DND-41 (cell line): ENCODE results near the gene LRRC70.

Experiments
- ATAC-seq: fragments of 200-7000 bp; cut with Tn5 transposase; 3 replicates; pipeline ENCODE4 v1.9.1; 2021; ENCODE audit warnings: low read depth; ENCODE audit not compliant: insufficient read depth
- DNase-seq: peaks from one replicate; pipeline ENCODE4 v3.0.0-alpha.2; 2020
- H2AFZ ChIP-seq: 2 replicates; pipeline ENCODE4 v1.6.0; 2012; ENCODE audit warnings: low read depth, low read length
- H3K27ac ChIP-seq: 2 replicates; pipeline ENCODE4 v1.5.1; 2012; ENCODE audit warnings: low read length, inconsistent platforms
- H3K27me3 ChIP-seq: fragments of 200-600 bp; sonication (generic); 2 replicates; pipeline ENCODE4 v1.6.0; 2012; ENCODE audit warnings: low read length, mild to moderate bottlenecking, inconsistent platforms; ENCODE audit not compliant: insufficient read depth, poor library complexity
- H3K36me3 ChIP-seq: 2 replicates; pipeline ENCODE4 v1.5.1; 2012; ENCODE audit warnings: low read length, inconsistent platforms; ENCODE audit not compliant: insufficient read depth
- H3K4me1 ChIP-seq: 2 replicates; pipeline ENCODE4 v1.5.1; 2012; ENCODE audit warnings: mild to moderate bottlenecking, low read length; ENCODE audit not compliant: insufficient read depth
- H3K4me2 ChIP-seq: 2 replicates; pipeline ENCODE4 v1.6.0; 2012; ENCODE audit warnings: mild to moderate bottlenecking, moderate library complexity, low read length, inconsistent platforms; ENCODE audit not compliant: insufficient read depth
- H3K4me3 ChIP-seq, 2 experiments: fragments of 200-600 bp in 1 of 2; shearing (Covaris generic) in 1 of 2; 2 replicates each; pipeline ENCODE4 v1.5.1; 2012 to 2016; ENCODE audit warnings: inconsistent platforms in 2 of 2, low read length in 2 of 2, mild to moderate bottlenecking in 2 of 2, low read depth in 1 of 2, moderate library complexity in 1 of 2
- H3K79me2 ChIP-seq: 2 replicates; pipeline ENCODE4 v1.6.0; 2012; ENCODE audit warnings: low read length, inconsistent platforms; ENCODE audit not compliant: insufficient read depth
- H3K9ac ChIP-seq: 2 replicates; pipeline ENCODE4 v1.6.0; 2012; ENCODE audit warnings: low read depth, mild to moderate bottlenecking, inconsistent platforms, low read length, moderate library complexity
- H3K9me3 ChIP-seq: 2 replicates; pipeline ENCODE4 v1.5.1; 2012; ENCODE audit warnings: low read length, moderate library complexity, mild to moderate bottlenecking, inconsistent platforms; ENCODE audit not compliant: insufficient read depth, severe bottlenecking
- H4K20me1 ChIP-seq: 2 replicates; pipeline ENCODE4 v1.6.0; 2012; ENCODE audit warnings: low read length; ENCODE audit not compliant: insufficient read depth
- EZH2 ChIP-seq: IDR thresholded peaks from 3 replicates; pipeline ENCODE4 v1.6.1; 2012; ENCODE audit warnings: borderline replicate concordance, low read depth, mild to moderate bottlenecking, moderate library complexity, low read length, inconsistent platforms; ENCODE audit not compliant: severe bottlenecking
- TF ChIP-seq, protein P1 (sequence below): IDR thresholded peaks from 2 replicates; pipeline ENCODE4 v1.5.1; 2012; ENCODE audit warnings: borderline replicate concordance, low read length, moderate library complexity, mild to moderate bottlenecking; ENCODE audit not compliant: poor library complexity, severe bottlenecking; ENCODE audit errors: extremely low read depth

LRRC70 gene

DNA sequence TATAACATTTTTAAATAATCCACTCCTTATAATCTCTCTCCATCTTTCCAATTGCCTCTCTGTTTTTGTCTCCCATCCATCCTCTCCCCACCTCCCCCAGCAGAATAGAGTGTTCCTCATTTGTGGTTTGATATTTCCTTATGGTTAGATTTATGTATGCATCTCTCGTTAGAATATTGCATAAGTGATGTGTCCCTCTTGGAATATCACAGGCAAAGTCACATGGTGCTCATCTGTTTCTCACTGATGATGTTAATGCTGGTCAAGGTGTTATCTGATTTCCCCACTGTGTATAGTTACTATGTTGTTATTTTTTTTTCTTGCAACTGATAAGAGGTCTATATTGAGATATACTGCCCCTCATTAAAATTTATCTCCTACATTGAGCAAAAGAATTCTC lies 3.1 kb upstream of the LRRC70 start:
- Histone ChIP-seq H4K20me1 (no peaks in the 10 kb centered on the region), H3K27me3 (no peaks in the 10 kb centered on the region), H3K9me3 (no peaks in the 10 kb centered on the region), H3K4me2 (no peak overlapping the region), H3K79me2 (no peaks in the 10 kb centered on the region), H2AFZ (no peak overlapping the region), H3K4me1 (peaks cover 14% of the 10 kb centered on the region), H3K27ac (no peak overlapping the region), H3K9ac (no peak overlapping the region), H3K36me3 (peaks cover 7% of the 10 kb centered on the region), H3K4me3 (no peak overlapping the region)
- ATAC-seq (no peak), DNase-seq (no peak)
- TF ChIP-seq, protein P1, sequence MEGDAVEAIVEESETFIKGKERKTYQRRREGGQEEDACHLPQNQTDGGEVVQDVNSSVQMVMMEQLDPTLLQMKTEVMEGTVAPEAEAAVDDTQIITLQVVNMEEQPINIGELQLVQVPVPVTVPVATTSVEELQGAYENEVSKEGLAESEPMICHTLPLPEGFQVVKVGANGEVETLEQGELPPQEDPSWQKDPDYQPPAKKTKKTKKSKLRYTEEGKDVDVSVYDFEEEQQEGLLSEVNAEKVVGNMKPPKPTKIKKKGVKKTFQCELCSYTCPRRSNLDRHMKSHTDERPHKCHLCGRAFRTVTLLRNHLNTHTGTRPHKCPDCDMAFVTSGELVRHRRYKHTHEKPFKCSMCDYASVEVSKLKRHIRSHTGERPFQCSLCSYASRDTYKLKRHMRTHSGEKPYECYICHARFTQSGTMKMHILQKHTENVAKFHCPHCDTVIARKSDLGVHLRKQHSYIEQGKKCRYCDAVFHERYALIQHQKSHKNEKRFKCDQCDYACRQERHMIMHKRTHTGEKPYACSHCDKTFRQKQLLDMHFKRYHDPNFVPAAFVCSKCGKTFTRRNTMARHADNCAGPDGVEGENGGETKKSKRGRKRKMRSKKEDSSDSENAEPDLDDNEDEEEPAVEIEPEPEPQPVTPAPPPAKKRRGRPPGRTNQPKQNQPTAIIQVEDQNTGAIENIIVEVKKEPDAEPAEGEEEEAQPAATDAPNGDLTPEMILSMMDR, result no peak
- no peak for TF ChIP-seq EZH2

DNA sequence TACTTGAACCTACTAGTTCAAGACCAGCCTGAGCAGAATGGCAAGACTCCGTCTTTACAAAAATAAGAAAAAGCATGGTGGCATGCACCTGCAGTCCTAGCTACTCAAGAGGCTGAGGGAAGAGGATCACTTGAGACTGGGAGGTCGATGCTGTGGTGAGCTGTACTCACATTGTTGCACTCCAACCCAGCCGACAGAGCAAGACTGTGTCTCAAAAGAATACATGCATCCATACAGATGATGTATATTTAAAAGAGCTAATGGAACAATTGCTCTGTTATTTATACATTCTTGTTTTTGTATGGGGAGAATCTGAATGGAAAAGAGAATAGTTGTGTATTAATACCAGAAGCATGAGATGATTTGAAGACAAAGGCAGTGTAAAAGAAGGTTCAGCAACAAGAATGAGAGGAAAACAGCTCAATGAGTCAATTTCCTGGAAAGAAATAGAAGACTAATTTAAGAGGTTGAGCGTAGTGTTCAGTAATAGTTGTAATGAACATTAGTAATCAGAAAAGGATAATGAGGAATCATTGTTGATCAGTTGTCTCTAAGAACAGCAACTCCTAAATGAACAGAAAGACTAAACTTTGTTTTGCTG lies 1.9 kb upstream of the LRRC70 start:
- Histone ChIP-seq H3K4me3 (no peak overlapping the region), H4K20me1 (no peaks in the 10 kb centered on the region), H3K79me2 (no peaks in the 10 kb centered on the region), H3K27ac (no peak overlapping the region), H3K4me1 (peaks cover 14% of the 10 kb centered on the region), H3K27me3 (no peaks in the 10 kb centered on the region), H3K4me2 (no peak overlapping the region), H3K9me3 (no peaks in the 10 kb centered on the region), H3K36me3 (peaks cover 10% of the 10 kb centered on the region), H2AFZ (no peak overlapping the region), H3K9ac (no peak overlapping the region)
- DNase-seq, result no peak
- TF ChIP-seq EZH2, result no peak
- TF ChIP-seq, protein P1, result no peak
- no peak for ATAC-seq

DNA sequence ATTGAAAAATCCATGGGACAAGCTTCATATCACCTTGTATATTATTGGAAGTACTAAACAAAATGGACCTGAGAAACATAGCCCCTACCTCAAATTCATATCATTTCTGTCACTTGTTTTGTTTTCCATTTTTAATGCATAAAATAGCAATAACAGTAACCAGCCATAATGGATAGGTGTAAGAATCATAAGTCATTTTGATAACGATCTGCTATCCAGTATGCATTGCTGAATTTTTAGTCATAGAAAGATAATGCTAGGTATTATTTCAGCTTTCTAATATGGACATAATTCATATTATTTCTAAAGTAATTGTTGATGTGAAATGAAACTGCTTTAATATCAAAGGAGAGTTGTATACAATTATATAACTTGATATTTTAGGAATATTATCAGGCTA lies 1.1 kb upstream of the LRRC70 start:
- H3K27me3 ChIP-seq, result no peaks in the 10 kb centered on the region
- peaks cover 14% of the 10 kb centered on the region for H3K4me1 ChIP-seq
- no peaks in the 10 kb centered on the region for H4K20me1 ChIP-seq
- peaks cover 10% of the 10 kb centered on the region for H3K36me3 ChIP-seq
- no peak overlapping the region for H3K4me3 ChIP-seq
- no peaks in the 10 kb centered on the region for H3K9me3 ChIP-seq
- no peak overlapping the region for H3K4me2 ChIP-seq
- DNase-seq (no peak), ATAC-seq (no peak)
- H3K9ac ChIP-seq, result no peak overlapping the region
- no peak overlapping the region for H2AFZ ChIP-seq
- no peaks in the 10 kb centered on the region for H3K79me2 ChIP-seq
- no peak for TF ChIP-seq EZH2
- TF ChIP-seq, protein P1, result no peak
- no peak overlapping the region for H3K27ac ChIP-seq
